GM10248 (cell line): ENCODE measurements around the gene PAX3.
"Not testable (repeated sequence)": the region's sequence is repeated elsewhere in the genome, so short reads cannot be mapped to it uniquely, and the experiment has no call there.

Experiments
- CTCF ChIA-PET: fragments of 300-600 bp; sonication (Branson Sonifier 250); formaldehyde crosslinking; extraction: SDS; loops from one replicate; lab custom pipeline; 2021; ENCODE audit warnings: antibody characterized with exemption; lab: Yijun Ruan, JAX
- POLR2A ChIA-PET: fragments of 350-650 bp; sonication (Branson Sonifier 250); formaldehyde crosslinking; extraction: SDS; loops from one replicate; lab custom pipeline; 2020; ENCODE audit warnings: antibody characterized with exemption; lab: Yijun Ruan, JAX
- DNase-seq: peaks from one replicate; pipeline ENCODE4 v3.0.0; 2012; ENCODE audit errors: extremely low spot score
- TF ChIP-seq, protein P1 (sequence below): IDR thresholded peaks from 2 replicates; pipeline ENCODE4 v1.5.1; 2012; ENCODE audit warnings: mild to moderate bottlenecking, low read depth; ENCODE audit errors: extremely low read depth, missing control alignments, control extremely low read depth

Gene PAX3

GRCh38 chr2:222174450-222174849, 124.3 kb downstream of the PAX3 start:
- ChIA-PET POLR2A (no interaction called here), CTCF (no interaction called here)
- TF ChIP-seq, protein P1, sequence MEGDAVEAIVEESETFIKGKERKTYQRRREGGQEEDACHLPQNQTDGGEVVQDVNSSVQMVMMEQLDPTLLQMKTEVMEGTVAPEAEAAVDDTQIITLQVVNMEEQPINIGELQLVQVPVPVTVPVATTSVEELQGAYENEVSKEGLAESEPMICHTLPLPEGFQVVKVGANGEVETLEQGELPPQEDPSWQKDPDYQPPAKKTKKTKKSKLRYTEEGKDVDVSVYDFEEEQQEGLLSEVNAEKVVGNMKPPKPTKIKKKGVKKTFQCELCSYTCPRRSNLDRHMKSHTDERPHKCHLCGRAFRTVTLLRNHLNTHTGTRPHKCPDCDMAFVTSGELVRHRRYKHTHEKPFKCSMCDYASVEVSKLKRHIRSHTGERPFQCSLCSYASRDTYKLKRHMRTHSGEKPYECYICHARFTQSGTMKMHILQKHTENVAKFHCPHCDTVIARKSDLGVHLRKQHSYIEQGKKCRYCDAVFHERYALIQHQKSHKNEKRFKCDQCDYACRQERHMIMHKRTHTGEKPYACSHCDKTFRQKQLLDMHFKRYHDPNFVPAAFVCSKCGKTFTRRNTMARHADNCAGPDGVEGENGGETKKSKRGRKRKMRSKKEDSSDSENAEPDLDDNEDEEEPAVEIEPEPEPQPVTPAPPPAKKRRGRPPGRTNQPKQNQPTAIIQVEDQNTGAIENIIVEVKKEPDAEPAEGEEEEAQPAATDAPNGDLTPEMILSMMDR = no peak
- DNase-seq = no peak

- ChIA-PET CTCF (no interaction called here), POLR2A (no interaction called here)
- DNase-seq = no peak
- TF ChIP-seq, protein P1 = no peak
Observed at GRCh38 chr2:222169346-222169745, 129.5 kb downstream of the PAX3 start.

- ChIA-PET POLR2A (no interaction called here), CTCF (no interaction called here)
- DNase-seq = no peak
- TF ChIP-seq, protein P1 = no peak
Observed at GRCh38 chr2:222167762-222168161, 131.0 kb downstream of the PAX3 start.

GRCh38 chr2:222160944-222161343, 137.9 kb downstream of the PAX3 start:
- no peak for DNase-seq
- ChIA-PET CTCF (interaction anchor here (1.3 kb wide), 1 partner anchor 25 kb away, joined by 3 read pairs; no protein-coding TSS in a partner anchor), POLR2A (no interaction called here)
- TF ChIP-seq, protein P1 = no peak

DNA sequence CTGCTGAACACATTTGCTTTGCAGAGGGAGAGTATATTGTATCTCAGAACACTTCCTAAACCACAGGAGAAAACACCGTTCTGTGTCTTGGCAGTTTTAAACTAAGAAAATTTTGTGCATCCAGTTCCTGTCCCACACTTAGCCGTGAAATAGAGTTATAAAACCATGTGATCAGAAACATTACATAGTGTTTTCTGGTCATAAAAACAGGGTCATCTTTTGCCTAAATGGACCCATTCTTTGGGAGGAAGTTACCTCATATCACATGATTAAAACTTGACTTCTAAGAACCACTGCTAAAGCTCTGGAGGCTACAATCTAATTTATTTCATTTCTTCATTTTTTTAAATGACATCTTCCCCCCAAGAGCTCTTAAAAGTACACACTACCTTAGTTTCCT, 138.7 kb downstream of the PAX3 start:
- CTCF ChIA-PET = interaction anchor here (0.7 to 1.3 kb wide), 2 partner anchors 22 to 26 kb away, joined by 3 read pairs; no protein-coding TSS in a partner anchor
- TF ChIP-seq, protein P1 = no peak
- POLR2A ChIA-PET = no interaction called here
- no peak for DNase-seq

- CTCF ChIA-PET = interaction anchor here (0.7 kb wide), 1 partner anchor 23 kb away, joined by 3 read pairs; no protein-coding TSS in a partner anchor
- no peak for DNase-seq
- TF ChIP-seq, protein P1 = no peak
- POLR2A ChIA-PET = no interaction called here
Observed at GRCh38 chr2:222159221-222159620, 139.6 kb downstream of the PAX3 start.

DNA sequence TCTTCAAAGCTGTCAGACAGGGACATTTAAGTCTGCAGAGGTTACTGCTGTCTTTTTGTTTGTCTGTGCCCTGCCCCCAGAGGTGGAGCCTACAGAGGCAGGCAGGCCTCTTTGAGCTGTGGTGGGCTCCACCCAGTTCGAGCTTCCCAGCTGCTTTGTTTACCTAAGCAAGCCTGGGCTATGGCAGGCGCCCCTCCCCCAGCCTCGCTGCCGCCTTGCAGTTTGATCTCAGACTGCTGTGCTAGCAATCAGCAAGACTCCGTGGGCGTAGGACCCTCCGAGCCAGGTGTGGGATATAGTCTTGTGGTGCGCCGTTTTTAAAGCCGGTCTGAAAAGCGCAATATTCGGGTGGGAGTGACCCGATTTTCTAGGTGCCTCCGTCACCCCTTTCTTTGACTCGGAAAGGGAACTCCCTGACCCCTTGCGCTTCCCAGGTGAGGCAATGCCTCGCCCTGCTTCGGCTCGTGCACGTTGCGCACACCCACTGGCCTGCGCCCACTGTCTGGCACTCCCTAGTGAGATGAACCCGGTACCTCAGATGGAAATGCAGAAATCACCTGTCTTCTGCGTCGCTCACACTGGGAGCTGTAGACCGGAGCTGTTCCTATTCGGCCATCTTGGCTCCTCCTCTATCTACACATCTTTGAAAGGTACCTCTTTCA, 143.7 kb downstream of the PAX3 start:
- POLR2A ChIA-PET, DNase-seq, CTCF ChIA-PET: not testable (repeated sequence)
